ENCODE data around the gene SYNE3.
A peak's percentile ranks its signal among the peaks of the same experiment; 100 is the strongest.
"Not testable (repeated sequence)": the region's sequence is repeated elsewhere in the genome, so short reads cannot be mapped to it uniquely, and the experiment has no call there.

The SYNE3 gene

GRCh38 chr14:95524706-95525512, 8.5 kb upstream of the SYNE3 start:
- peak; percentile 77 for DNase-seq (ENCODE audit: low read depth)

GRCh38 chr14:95523815-95524448, 7.5 kb upstream of the SYNE3 start:
- DNase-seq (ENCODE audit: low read depth), result peak; percentile 58

- peak; percentile 94 for DNase-seq (ENCODE audit: low read depth)
These were observed 6.8 kb upstream of the SYNE3 start for GRCh38 chr14:95523051-95523814.

GRCh38 chr14:95522556-95522955, 6.1 kb upstream of the SYNE3 start:
- no peak for DNase-seq (ENCODE audit: low read depth)

GRCh38 chr14:95522116-95522515, 5.7 kb upstream of the SYNE3 start:
- no peak for DNase-seq (ENCODE audit: low read depth)

GRCh38 chr14:95521001-95521400, 4.6 kb upstream of the SYNE3 start:
- DNase-seq (ENCODE audit: low read depth), result no peak

- no peak for DNase-seq (ENCODE audit: low read depth)
These were observed 3.9 kb upstream of the SYNE3 start for GRCh38 chr14:95520346-95520745.

GRCh38 chr14:95519699-95520098, 3.2 kb upstream of the SYNE3 start:
- peak; percentile 68 for DNase-seq (ENCODE audit: low read depth)

GRCh38 chr14:95518045-95518751, 1.7 kb upstream of the SYNE3 start:
- DNase-seq (ENCODE audit: low read depth), result peak; percentile 93

- no peak for DNase-seq (ENCODE audit: low read depth)
These were observed 576 bp downstream of the SYNE3 start for GRCh38 chr14:95515596-95516552.

- DNase-seq (ENCODE audit: low read depth), result no peak
These were observed 1.4 kb downstream of the SYNE3 start for GRCh38 chr14:95515080-95515489.

GRCh38 chr14:95514131-95515079, 2.0 kb downstream of the SYNE3 start:
- DNase-seq (ENCODE audit: low read depth), result no peak

GRCh38 chr14:95513291-95513690, 3.2 kb downstream of the SYNE3 start:
- DNase-seq (ENCODE audit: low read depth), result no peak

GRCh38 chr14:95511687-95512086, 4.8 kb downstream of the SYNE3 start:
- no peak for DNase-seq (ENCODE audit: low read depth)

GRCh38 chr14:95510804-95511203, 5.6 kb downstream of the SYNE3 start:
- no peak for DNase-seq (ENCODE audit: low read depth)

- not testable (repeated sequence) for DNase-seq (ENCODE audit: low read depth)
These were observed 6.1 kb downstream of the SYNE3 start for GRCh38 chr14:95510344-95510743.

GRCh38 chr14:95509495-95509894, 7.0 kb downstream of the SYNE3 start:
- no peak for DNase-seq (ENCODE audit: low read depth)

- no peak for DNase-seq (ENCODE audit: low read depth)
These were observed 8.1 kb downstream of the SYNE3 start for GRCh38 chr14:95508377-95508776.

GRCh38 chr14:95507701-95508103, 8.7 kb downstream of the SYNE3 start:
- DNase-seq (ENCODE audit: low read depth), result peak; percentile 75

- DNase-seq (ENCODE audit: low read depth), result peak; percentile 97
These were observed 9.3 kb downstream of the SYNE3 start for GRCh38 chr14:95507174-95507573.

All from amniotic epithelial cell (primary cell).